LNCAP (cell line): Measurements from ENCODE around the gene TERT.

ENCODE experiments used
- TF ChIP-seq, protein P1 (sequence below): fragments of 450-650 bp; IDR thresholded peaks from 2 replicates; pipeline ENCODE4 v1.5.1; 2017; ENCODE audit warnings: mild to moderate bottlenecking

Gene TERT

DNA sequence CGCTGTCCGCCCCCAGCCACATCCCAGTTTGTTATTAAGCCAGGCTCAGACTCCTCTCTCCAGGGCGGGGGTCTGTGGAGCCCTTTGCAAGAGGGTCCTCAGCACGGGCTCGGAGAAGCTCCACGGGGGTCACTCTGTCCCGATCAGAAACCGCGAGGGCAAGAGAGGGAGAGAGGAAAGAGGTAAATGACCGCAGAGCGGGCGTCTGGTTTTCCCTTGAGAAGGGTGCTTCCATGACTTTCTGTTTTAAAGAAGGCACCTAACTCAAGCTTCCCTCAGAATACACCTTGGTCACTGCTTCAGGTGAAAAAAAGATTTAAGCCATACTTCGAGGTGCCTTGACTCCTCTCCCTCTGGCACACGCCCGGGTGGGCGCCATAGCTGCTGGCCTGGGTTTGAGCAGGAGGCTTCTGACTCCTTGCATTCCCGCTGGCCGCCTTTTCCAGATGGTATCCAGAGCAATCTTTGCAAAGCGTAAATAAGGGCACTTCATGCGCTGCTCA, 5.8 kb upstream of the TERT start:
- TF ChIP-seq, protein P1, sequence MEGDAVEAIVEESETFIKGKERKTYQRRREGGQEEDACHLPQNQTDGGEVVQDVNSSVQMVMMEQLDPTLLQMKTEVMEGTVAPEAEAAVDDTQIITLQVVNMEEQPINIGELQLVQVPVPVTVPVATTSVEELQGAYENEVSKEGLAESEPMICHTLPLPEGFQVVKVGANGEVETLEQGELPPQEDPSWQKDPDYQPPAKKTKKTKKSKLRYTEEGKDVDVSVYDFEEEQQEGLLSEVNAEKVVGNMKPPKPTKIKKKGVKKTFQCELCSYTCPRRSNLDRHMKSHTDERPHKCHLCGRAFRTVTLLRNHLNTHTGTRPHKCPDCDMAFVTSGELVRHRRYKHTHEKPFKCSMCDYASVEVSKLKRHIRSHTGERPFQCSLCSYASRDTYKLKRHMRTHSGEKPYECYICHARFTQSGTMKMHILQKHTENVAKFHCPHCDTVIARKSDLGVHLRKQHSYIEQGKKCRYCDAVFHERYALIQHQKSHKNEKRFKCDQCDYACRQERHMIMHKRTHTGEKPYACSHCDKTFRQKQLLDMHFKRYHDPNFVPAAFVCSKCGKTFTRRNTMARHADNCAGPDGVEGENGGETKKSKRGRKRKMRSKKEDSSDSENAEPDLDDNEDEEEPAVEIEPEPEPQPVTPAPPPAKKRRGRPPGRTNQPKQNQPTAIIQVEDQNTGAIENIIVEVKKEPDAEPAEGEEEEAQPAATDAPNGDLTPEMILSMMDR, result no peak

DNA sequence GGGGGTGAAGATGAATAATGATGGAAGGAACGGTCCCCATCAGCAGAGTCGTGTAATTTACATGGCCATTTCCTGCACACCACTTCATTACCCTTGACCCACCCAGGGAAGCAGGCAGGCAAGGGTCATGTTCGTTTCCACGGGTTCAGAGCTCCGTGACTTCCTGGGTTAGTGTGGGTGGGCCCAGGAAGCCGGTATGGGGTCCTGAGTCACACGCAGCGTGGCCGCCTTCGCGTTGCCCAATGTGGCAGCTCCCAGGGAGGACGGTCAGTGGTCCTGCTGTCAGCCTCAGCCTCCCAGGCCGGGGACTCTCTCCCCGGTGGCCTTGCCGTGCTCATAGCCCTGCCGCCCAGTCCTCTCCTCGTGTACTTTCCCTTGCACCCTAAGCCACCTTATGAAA, 5.1 kb upstream of the TERT start:
- TF ChIP-seq, protein P1, result no peak

DNA sequence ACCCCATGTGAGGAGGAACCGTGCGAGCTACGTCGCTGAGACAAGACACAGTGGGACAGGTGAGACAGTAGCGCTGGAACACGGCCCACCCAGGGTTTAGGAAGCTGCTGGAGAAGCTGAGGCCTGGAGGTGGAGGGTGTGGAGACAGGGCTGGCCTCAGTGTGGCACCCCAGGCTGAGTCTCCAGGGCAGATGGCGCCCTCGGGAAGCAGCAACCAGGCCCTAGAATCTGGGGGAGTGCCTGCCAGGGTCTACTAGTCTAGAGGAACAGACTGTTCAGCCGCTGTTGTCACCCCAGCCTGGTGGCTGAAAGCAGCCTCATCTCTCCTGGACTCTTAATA, 4.6 kb upstream of the TERT start:
- TF ChIP-seq, protein P1, result no peak

DNA sequence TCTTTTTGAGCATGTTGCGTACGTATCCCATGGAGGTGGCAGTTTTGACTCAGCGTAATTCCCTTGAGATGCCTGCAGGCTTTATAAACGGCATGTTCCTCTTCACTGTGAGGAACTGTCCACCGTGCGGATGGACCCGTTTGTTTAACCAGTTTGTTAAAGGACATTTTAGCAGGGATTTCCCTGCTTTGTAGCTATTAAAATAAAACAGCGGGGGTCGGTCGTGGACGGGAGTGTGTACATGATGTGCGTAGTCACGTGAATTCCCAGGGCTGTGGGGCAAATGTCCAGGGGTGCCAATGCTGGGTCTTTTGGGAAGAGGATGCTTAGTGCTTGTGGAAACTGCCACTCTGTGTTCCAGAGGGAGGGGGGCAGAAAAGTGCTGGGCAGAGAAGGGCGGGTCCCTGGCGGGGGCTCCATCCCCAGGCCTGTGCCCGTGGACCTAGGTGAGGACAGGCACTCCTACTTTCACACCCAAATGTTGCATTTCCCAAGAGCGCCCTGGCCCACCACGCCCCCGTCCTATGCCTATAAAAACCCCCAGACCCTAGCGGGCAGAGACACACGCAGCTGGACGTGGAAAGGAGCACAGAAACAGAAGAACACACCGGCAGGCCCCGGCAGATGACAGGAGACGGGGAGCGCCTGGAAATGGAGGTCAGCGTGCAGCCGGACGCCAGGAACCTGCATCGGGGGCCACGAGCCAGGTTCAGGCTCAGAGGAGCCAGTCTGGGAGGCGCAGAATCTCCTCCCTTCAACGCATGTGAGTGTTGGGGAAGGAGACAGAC, 4.0 kb upstream of the TERT start:
- TF ChIP-seq, protein P1, result no peak

DNA sequence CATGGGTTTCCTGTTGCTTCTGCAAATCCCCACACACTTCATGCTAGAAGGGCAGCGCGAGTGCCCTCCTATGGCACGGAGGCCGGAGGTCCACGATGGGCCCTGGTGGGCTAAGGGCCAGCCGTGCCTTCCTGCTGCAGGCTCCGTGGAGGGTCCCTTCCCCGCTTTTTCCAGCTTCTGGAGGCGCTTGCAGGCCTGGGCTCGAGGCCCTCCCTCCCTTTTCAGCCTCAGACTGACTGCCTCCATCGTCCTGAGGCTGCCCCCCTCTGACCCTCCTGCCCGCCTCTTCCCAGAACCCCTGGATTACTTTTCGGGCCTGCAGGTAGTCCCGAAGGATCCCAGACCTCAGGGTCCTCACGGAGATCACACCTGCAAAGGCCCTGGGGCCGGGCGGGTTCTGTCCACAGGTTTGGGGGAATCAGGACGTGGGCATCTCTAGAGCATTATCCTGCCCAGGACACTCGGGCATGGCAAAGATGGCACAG, 3.2 kb upstream of the TERT start:
- TF ChIP-seq, protein P1, result no peak

DNA sequence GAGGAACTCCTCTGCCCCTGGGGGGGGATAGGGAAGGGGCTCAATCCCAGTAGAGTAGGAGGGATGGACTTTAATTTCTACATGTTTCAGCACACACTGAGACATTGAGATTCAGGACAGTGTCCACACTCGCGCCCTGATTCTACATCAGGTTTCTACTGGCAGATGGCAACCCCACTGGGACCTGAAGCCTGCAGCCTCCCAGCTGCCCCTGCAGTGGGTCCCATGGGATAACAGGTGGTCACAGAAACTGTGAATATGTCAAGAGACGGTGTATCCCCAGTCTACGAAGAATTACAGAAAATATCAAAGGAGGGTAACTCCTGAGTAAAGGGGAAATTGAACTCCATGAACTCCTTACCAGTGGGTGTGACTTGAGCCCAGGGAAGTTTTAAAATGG, 2.4 kb upstream of the TERT start:
- TF ChIP-seq, protein P1, result no peak

DNA sequence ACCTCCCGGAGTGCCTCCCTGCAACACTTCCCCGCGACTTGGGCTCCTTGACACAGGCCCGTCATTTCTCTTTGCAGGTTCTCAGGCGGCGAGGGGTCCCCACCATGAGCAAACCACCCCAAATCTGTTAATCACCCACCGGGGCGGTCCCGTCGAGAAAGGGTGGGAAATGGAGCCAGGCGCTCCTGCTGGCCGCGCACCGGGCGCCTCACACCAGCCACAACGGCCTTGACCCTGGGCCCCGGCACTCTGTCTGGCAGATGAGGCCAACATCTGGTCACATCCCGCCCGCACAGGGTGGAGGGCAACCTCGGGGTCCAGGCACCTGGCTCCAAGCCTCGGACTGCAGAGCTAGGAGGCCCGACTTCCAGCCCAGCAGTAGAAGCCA, 776 bp upstream of the TERT start:
- TF ChIP-seq, protein P1, result no peak
